ENCODE data around the gene NR4A2. TPM values are rescaled to one million over a fixed set of nuclear protein-coding genes. Genes with fewer than 3 reads are reported as not detected.

The NR4A2 gene
- polyA plus RNA-seq, 1 experiment = 1.5 TPM

- TF ChIP-seq CTCF (IDR thresholded peaks at IDR 0.05; ENCODE audit: insufficient read depth, low read depth, low read length) = no peak
- Histone ChIP-seq H3K36me3 (ENCODE audit: control insufficient read depth, insufficient read depth, low read length) (no peaks in the 10 kb centered on the region), H3K4me3 (ENCODE audit: low read depth, low read length) (no peak overlapping the region), H3K27me3 (ENCODE audit: control insufficient read depth, insufficient read depth, low read length) (no peaks in the 10 kb centered on the region)
- ChIA-PET CTCF (interaction anchor here (1.0 kb wide), 1 partner anchor 14 kb away, joined by 3 read pairs; no protein-coding TSS in a partner anchor), POLR2A (no interaction called here)
- DNase-seq (ENCODE audit: low read depth) = no peak
These were observed 16.6 kb upstream of the NR4A2 start for GRCh38 chr2:156349161-156349560.

- CTCF ChIA-PET = interaction anchor here (0.6 kb wide), 1 partner anchor 8 kb away, joined by 3 read pairs; no protein-coding TSS in a partner anchor
- no peak for TF ChIP-seq CTCF (IDR thresholded peaks at IDR 0.05; ENCODE audit: insufficient read depth, low read depth, low read length)
- no peak for DNase-seq (ENCODE audit: low read depth)
These were observed 14.9 kb upstream of the NR4A2 start for GRCh38 chr2:156347431-156347830.

GRCh38 chr2:156346731-156347130 lies 14.2 kb upstream of the NR4A2 start:
- Histone ChIP-seq H3K27me3 (ENCODE audit: control insufficient read depth, insufficient read depth, low read length) (no peaks in the 10 kb centered on the region), H3K36me3 (ENCODE audit: control insufficient read depth, insufficient read depth, low read length) (no peaks in the 10 kb centered on the region), H3K4me3 (ENCODE audit: low read depth, low read length) (no peak overlapping the region)
- no peak for TF ChIP-seq CTCF (IDR thresholded peaks at IDR 0.05; ENCODE audit: insufficient read depth, low read depth, low read length)
- CTCF ChIA-PET = interaction anchor here (0.6 to 1.0 kb wide), 2 partner anchors 9 to 242 kb away, joined by 3 to 4 read pairs; no protein-coding TSS in a partner anchor
- no peak for DNase-seq (ENCODE audit: low read depth)
- POLR2A ChIA-PET = no interaction called here

More at GRCh38 chr2:156347431-156347830, 14.9 kb upstream of the NR4A2 start:
- no peaks in the 10 kb centered on the region for H3K27me3 ChIP-seq (ENCODE audit: control insufficient read depth, insufficient read depth, low read length)
- H3K4me3 ChIP-seq (ENCODE audit: low read depth, low read length) = no peak overlapping the region
- POLR2A ChIA-PET = no interaction called here
- no peaks in the 10 kb centered on the region for H3K36me3 ChIP-seq (ENCODE audit: control insufficient read depth, insufficient read depth, low read length)

GRCh38 chr2:156345582-156345981 lies 13.1 kb upstream of the NR4A2 start:
- TF ChIP-seq CTCF (IDR thresholded peaks at IDR 0.05; ENCODE audit: insufficient read depth, low read depth, low read length) = no peak
- Histone ChIP-seq H3K27me3 (ENCODE audit: control insufficient read depth, insufficient read depth, low read length) (no peaks in the 10 kb centered on the region), H3K36me3 (ENCODE audit: control insufficient read depth, insufficient read depth, low read length) (no peaks in the 10 kb centered on the region), H3K4me3 (ENCODE audit: low read depth, low read length) (no peak overlapping the region)
- no peak for DNase-seq (ENCODE audit: low read depth)
- CTCF ChIA-PET = interaction anchor here (1.0 to 1.1 kb wide), 2 partner anchors 11 to 243 kb away, joined by 3 to 4 read pairs; no protein-coding TSS in a partner anchor
- POLR2A ChIA-PET = no interaction called here

- H3K4me3 ChIP-seq (ENCODE audit: low read depth, low read length) = no peak overlapping the region
- no peaks in the 10 kb centered on the region for H3K36me3 ChIP-seq (ENCODE audit: control insufficient read depth, insufficient read depth, low read length)
- TF ChIP-seq CTCF (IDR thresholded peaks at IDR 0.05; ENCODE audit: insufficient read depth, low read depth, low read length) = no peak
- CTCF ChIA-PET = no interaction called here
- POLR2A ChIA-PET = no interaction called here
- no peak for DNase-seq (ENCODE audit: low read depth)
- H3K27me3 ChIP-seq (ENCODE audit: control insufficient read depth, insufficient read depth, low read length) = no peaks in the 10 kb centered on the region
These were observed 11.4 kb upstream of the NR4A2 start for GRCh38 chr2:156343940-156344301.

All from BJ (cell line).